Lung (tissue), 12 donors: ENCODE measurements around the gene DEDD2. TPM values are rescaled to one million over a fixed set of nuclear protein-coding genes. Genes with fewer than 3 reads are reported as not detected.

Experiments used
- ATAC-seq: fragments of 200-7000 bp; cut with Tn5 transposase; one replicate; pipeline ENCODE4 v1.9.1; 2020; ENCODE audit warnings: moderate number of reproducible peaks; ENCODE audit not compliant: insufficient read depth, low FRiP score
- DNase-seq, 3 donors: peaks; one replicate each; pipeline ENCODE4 v3.0.0-alpha.2; 2013 to 2017
- H3K27ac ChIP-seq, 2 donors: one replicate each; pipeline ENCODE4 v1.5.1; 2013; ENCODE audit warnings: mild to moderate bottlenecking in 2 of 2, moderate library complexity in 2 of 2, control low read depth in 1 of 2, inconsistent platforms in 1 of 2, low read depth in 1 of 2, low read length in 1 of 2
- H3K27me3 ChIP-seq, 3 donors: one replicate each; pipeline ENCODE4 v1.5.1; 2013; ENCODE audit warnings: low read length in 2 of 3; ENCODE audit not compliant: control insufficient read depth in 3 of 3, insufficient read depth in 3 of 3
- H3K36me3 ChIP-seq, 4 donors: one replicate each; pipeline ENCODE4 v1.5.1; 2013; ENCODE audit warnings: low read length in 4 of 4, mild to moderate bottlenecking in 1 of 4, moderate library complexity in 1 of 4; ENCODE audit not compliant: control insufficient read depth in 4 of 4, insufficient read depth in 4 of 4
- H3K4me1 ChIP-seq, 5 donors: one replicate each; pipeline ENCODE4 v1.5.1; 2013; ENCODE audit warnings: low read length in 5 of 5, mild to moderate bottlenecking in 2 of 5, moderate library complexity in 1 of 5; ENCODE audit not compliant: control insufficient read depth in 5 of 5, insufficient read depth in 5 of 5
- H3K4me3 ChIP-seq: one replicate; pipeline ENCODE4 v1.5.1; 2013; ENCODE audit warnings: mild to moderate bottlenecking, control low read depth, moderate library complexity
- H3K9ac ChIP-seq, 2 donors: one replicate each; pipeline ENCODE4 v1.5.1; 2013; ENCODE audit warnings: low read length in 2 of 2, control low read depth in 1 of 2; ENCODE audit not compliant: insufficient read depth in 1 of 2
- H3K9me3 ChIP-seq, 4 donors: one replicate each; pipeline ENCODE4 v1.5.1; 2013; ENCODE audit warnings: low read length in 3 of 4, mild to moderate bottlenecking in 1 of 4, moderate library complexity in 1 of 4; ENCODE audit not compliant: control insufficient read depth in 4 of 4, insufficient read depth in 3 of 4
- CTCF ChIP-seq: IDR thresholded peaks from 2 replicates; pipeline ENCODE4 v1.5.1; 2012; ENCODE audit warnings: mild to moderate bottlenecking; ENCODE audit errors: control extremely low read depth, extremely low read depth
- WGBS, 2 donors: extraction: QIAGEN DNeasy Blood & Tissue Kit; methylation state at CpG; one replicate each; pipeline ENCODE4 v1.1.7; 2013; 5-methylcytosine and 5-hydroxymethylcytosine counted together
- polyA plus RNA-seq, 2 donors: library from polyadenylated mRNA; stranded (reverse); fragments of 200-250 nt; gene quantifications; one replicate each; pipeline ENCODE4 v1.2.1, GENCODE V29; 2013
- total RNA-seq, 2 donors: library from RNA; depleted of rRNA in 1 of 2; stranded (reverse); fragments of >200 nt in 1 of 2; gene quantifications; one replicate each; pipeline ENCODE4 v1.2.1, GENCODE V29; 2014 to 2021
- donor health status: control.
- donor health status: control.
- donor health status: Bipolar disorder and iron deficiency.
- donor health status: healthy.
- donor health status: DM: yes; HTN: yes; CAD: no.

Gene DEDD2
- total and polyA plus RNA-seq, 4 donors = 31.4 to 60.8 (median 36.7) TPM

- TF ChIP-seq CTCF = no peak
- Histone ChIP-seq H3K4me3 (no peak overlapping the region), H3K9me3 (no peaks in the 10 kb centered on the region), H3K27me3 (no peaks in the 10 kb centered on the region), H3K36me3 (peaks cover 0 to 12% (median 3%) of the 10 kb centered on the region in 4 donors), H3K27ac (no peak overlapping the region), H3K4me1 (peaks cover 5 to 26% (median 12%) of the 10 kb centered on the region in 5 donors), H3K9ac (no peak overlapping the region)
- WGBS, 2 donors = 71 to 78% methylated on average over 11 of the region's 11 CpGs
- ATAC-seq (no peak), DNase-seq (no peak)
These were observed 2.5 kb downstream of the DEDD2 start for GRCh38 chr19:42214810-42215485.

GRCh38 chr19:42212886-42213285 lies 4.6 kb downstream of the DEDD2 start:
- Histone ChIP-seq H3K4me3 (no peak overlapping the region), H3K4me1 (peaks cover 3 to 16% (median 5%) of the 10 kb centered on the region in 5 donors), H3K36me3 (peaks cover 0 to 27% (median 10%) of the 10 kb centered on the region in 4 donors), H3K9me3 (no peaks in the 10 kb centered on the region), H3K27me3 (no peaks in the 10 kb centered on the region), H3K9ac (no peak overlapping the region), H3K27ac (no peak overlapping the region)
- no peak for TF ChIP-seq CTCF
- WGBS, 2 donors = 73 to 80% methylated on average over 1 of the region's 1 CpG
- ATAC-seq (no peak), DNase-seq (no peak)

GRCh38 chr19:42208612-42209011 lies 8.9 kb downstream of the DEDD2 start:
- no peak for TF ChIP-seq CTCF
- Histone ChIP-seq H3K9ac (no peak overlapping the region), H3K4me3 (no peak overlapping the region), H3K27ac (no peak overlapping the region), H3K4me1 (no peaks in the 10 kb centered on the region), H3K27me3 (no peaks in the 10 kb centered on the region), H3K9me3 (no peaks in the 10 kb centered on the region), H3K36me3 (peaks cover 7 to 48% (median 13%) of the 10 kb centered on the region in 4 donors)
- DNase-seq = no peak
- WGBS, 2 donors = 93 to 96% methylated on average over 11 of the region's 11 CpGs
- ATAC-seq = no peak
